ENCODE measurements around the gene COPA. TPM values are rescaled to one million over a fixed set of nuclear protein-coding genes. Genes with fewer than 3 reads are reported as not detected.

COPA gene
- total RNA-seq, 1 experiment from 2014 or later, result 261 TPM

DNA sequence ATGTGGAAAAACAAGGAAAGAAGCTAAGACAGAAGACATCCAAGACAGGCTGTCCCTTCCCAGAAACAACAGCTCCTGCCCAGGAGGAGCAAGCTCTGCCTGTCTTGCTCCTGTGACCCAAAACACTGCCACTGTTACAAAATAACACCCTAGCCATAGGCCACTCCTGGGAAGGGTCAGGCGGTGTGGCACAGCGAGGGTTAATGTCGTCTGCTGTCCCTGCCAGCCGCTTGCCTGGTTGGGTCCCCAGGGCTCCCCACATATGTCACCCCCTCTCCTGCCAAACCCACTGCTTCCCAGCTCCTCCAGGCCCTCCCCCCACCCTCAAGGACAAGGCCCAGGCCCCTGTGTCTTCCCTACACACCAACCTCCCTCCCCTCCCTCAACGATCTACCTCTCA lies 20.0 kb upstream of the COPA start:
- DNase-seq (ENCODE audit: low spot score), result no peak

DNA sequence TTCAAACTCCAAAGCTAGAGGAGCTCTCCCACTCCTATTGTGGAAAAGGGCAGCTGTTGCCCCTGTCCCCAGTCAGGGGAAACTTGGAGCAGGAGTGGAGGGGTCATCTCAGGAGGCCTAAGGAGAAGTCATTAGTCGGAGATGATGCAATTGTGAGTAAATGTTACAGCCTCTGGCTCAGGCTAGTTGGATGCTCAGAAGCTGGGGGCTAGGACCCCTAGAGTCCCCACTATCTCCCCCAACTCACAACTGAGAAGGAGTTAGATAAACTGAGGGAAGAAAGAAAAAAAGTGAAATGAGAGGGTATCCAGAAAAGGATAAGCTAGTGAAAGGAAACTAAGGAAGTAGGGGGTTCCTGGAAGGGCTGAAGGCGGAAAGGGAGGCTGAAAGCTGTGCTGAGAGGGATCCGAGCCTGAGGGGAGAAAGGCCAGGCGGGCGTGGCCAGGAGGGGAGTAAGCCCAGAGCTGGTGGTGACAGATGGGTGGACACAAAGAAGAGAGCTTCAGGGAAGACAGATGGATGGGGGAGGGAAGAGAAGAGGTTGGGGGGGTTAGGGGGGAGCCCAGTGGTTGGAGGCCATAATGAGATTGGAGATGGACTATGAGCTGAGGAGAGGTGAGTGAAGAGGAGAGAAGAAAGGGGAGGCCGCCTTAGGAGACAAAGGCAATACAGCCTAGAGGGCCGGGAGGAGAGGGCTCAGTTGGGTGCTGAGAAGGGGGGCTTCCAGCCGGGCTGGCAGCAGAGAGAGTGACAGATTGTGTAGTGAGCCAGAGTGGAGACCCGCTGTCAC lies 19.3 kb upstream of the COPA start:
- no peak for DNase-seq (ENCODE audit: low spot score)

DNA sequence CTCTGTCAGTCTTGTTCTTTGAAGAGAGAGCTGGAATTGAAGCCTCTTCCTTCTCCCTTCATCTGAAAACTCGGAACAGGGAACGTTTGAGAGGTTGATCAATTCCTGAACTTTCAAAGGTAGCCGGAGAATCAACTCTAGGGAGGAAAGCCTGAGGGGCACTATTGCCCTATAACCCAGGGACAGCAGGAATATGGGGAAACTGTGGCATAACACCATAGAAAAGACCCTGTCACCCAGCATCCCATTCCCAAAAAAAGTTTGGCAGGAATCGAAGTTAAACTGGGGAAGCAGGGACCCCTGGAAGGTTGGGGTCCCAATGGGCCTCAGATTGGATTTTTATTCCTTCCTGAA lies 18.7 kb upstream of the COPA start:
- no peak for DNase-seq (ENCODE audit: low spot score)

DNA sequence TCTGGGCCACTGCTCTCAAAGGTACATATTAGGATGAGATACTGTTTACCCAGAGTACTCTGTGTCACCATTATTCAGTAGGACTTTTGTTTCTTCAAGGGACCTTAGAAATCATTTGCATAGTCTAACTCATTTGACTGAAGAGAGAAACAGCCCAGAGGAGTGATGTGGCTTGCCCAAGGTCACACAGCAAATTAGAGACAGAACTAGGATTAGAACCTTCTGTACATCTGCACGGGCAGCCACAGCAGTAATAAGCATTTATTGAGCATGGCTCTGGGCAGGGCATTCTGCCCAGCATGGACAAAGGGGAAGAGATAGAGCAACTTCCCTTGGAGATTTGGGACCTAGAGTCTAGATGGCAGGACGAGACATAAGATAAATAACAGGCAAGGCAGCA lies 18.1 kb upstream of the COPA start:
- no peak for DNase-seq (ENCODE audit: low spot score)

DNA sequence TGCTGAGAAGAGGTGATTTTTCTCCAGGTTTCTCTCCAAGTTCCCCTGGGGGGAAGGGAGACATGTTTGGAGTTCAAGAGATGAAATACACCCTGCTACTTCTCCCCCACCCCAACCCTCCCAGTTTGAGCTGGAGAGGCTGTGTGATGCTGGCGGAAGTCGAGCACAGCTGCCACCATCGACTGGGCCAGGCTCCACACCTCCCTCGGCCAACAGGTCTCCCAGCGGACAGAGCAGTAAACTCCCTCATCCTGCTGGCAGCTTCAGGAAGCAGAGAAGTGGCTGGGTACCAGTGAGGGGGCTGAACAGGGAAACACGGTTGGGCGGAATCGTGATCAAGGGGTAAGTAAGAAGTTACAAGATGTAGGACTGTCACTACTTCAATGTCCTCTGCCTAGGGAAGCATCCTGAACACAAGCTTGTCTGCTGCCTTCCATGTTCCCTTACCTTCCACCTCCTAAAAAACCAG lies 17.2 kb upstream of the COPA start:
- no peak for DNase-seq (ENCODE audit: low spot score)

DNA sequence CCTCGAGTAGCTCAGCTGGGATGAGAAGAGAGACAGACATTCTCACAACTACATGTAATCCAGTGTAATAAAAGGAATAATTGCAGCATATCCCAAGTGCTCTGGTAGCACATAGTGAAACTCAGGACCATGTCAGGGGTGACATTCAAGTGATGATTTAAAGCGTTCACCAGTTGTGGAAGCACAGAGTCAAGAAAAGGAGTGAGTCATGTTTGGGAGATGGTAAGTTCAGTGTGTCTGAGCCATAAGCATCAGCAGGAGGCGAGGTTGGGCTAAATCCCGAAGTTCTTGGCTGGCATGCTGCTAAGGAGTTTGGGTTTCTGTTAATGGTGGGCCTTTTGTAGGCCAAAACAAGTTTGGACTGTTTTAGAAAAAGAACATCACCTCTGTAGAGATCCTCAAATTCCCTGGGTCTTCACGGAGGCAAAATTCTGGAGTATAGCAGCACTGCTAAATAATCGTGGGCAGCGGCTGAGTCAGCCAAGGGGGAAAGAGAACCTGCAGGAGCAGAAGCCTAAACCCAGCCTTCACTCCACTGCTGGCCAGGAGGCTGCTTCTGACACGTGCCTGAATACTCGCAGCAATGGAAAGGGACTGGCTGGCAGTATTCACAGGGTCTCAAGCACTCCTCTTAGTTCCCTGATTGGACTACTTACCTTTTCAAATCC lies 16.6 kb upstream of the COPA start:
- peak; percentile 35 for DNase-seq (ENCODE audit: low spot score)

DNA sequence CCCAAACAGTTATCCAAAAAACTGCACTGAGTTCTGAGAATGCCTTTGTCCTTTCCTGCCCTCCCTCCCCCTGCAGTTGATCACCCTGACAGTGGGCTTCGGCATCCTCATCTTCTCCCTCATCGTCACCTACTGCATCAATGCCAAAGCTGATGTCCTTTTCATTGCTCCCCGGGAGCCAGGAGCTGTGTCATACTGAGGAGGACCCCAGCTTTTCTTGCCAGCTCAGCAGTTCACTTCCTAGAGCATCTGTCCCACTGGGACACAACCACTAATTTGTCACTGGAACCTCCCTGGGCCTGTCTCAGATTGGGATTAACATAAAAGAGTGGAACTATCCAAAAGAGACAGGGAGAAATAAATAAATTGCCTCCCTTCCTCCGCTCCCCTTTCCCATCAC lies 15.0 kb upstream of the COPA start:
- DNase-seq (ENCODE audit: low spot score), result no peak

DNA sequence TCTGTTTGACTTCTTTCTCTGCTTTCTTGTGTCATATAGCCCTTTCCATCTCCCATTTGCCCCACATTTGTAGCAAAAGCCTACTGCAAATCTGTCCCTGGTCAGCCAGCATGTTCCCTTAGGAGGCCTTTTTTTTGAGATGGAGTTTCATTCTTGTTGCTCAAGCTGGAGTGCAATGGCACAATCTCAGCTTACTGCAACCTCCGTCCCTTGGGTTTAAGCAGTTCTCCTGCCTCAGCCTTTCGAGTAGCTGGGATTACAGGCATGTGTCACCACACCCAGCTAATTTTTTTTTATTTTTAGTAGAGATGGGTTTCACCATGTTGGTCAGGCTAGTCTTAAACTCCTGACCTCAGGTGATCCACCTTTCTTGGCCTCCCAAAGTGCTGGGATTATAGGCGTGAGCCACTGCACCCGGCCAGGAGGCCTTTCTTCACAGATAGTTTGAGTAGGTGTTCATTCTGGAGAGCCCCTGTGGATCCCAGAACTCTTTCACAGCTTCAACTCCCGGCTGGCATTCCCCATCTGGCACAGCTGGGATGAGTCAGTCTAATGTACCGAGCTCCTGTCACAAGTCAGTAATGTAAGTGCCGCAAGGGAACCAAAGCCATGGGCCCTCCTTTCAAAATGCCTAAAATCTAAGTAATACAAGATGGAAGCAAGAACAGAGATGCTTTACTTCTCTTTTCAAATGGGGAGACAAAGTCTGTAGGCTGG lies 14.4 kb upstream of the COPA start:
- DNase-seq (ENCODE audit: low spot score), result no peak

DNA sequence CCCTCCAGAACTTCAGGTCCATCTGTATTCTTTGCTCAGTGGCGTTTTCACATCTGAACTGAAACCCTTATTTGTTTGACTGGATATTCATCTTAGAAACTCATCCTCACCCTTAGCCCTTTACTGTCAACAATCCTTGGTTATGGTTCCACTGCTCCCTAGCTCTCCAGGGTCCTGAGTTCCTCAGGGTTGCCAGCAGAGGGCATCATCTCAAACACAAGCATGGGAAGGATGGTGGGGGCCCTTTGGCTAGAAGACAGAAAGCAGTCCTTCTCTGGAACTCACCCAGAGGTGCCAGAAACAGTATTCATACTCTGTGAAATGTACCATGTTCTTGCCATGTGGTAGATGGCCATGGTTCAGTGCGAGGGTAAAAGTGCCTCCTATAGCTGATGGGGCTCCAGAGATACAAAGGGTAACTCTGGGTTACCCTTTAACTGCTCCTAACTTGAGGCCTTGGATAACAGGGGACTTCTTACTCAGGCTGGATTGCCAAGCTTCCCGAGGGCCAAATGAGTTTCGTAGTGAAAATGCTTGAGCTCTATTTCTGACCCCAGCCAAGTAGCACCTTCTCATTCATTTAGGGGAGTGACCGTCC lies 11.4 kb upstream of the COPA start:
- DNase-seq (ENCODE audit: low spot score), result peak; percentile 44

DNA sequence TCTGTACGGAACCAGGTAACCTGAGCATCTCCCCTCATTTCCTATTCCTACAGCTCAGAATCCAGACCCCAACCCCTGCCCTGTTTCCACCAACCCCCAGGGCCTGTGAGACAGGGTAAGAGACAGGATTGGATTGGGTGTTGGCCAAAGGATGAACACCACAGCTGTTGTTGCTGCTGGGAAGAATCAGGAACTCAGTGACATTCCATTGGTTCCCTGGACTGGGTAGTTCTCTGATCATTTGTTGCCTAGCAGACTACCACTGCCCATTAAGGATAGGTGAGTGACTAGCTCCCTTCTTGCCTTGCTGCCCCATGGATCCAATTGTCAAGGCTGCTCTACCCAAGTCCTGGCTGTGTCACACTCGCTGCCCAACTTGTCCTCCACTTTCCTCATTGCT lies 10.2 kb upstream of the COPA start:
- peak; percentile 50 for DNase-seq (ENCODE audit: low spot score)

DNA sequence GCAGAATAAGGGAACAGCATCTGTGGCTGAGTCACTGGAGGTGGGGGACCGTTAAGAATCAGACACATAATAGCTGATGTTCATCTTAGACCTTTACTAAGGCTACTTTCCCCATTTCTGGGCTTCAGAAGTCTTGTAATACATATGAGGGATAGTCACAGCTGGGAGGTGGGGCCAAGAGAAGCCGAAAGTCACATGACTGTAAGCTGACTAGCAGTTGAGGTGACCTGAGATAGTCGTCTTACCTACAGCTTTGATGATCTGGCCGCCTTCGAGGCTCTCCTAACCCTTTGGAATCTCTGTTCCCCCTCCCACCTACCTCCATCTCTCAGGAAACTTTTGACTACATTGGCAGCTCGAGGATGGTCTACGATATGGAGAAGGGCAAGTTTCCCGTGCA lies 9.5 kb upstream of the COPA start:
- DNase-seq (ENCODE audit: low spot score), result no peak

DNA sequence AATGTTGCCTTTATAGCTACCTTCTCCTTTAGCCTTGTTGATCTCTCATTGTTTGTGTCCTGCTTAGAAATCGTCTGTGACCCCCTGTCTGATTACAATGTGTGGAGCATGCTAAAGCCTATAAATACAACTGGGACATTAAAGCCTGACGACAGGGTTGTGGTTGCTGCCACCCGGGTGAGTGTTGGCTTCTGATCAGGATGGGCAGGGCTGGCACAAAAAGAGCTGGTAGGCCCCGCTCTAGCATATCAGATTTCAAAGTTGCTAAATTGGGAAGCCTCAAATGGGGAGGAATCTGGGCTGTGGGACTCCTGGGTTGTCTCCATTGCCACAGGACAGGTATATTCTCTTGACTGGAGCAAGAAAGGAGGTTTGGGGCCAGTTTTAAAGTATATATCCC lies 8.6 kb upstream of the COPA start:
- no peak for DNase-seq (ENCODE audit: low spot score)

DNA sequence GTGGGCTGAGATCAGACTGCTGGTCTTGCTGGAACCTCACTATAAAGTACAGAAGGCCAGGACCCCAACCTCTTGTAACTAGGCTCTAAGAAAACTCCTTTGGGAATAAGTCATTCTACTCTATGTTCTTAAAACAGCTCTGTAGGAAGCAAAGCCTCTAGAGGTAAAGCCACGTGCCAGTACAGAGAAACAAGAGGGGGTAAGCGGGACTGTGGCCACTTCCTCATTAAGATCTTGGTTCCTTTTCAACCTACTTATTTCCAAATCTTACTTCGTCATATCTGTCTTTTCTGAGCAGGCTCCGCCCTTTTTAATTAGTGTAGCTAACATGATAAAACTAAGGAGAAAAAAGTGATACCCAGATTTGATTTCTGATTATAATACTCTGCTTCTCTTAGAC lies 3.9 kb upstream of the COPA start:
- no peak for DNase-seq (ENCODE audit: low spot score)

DNA sequence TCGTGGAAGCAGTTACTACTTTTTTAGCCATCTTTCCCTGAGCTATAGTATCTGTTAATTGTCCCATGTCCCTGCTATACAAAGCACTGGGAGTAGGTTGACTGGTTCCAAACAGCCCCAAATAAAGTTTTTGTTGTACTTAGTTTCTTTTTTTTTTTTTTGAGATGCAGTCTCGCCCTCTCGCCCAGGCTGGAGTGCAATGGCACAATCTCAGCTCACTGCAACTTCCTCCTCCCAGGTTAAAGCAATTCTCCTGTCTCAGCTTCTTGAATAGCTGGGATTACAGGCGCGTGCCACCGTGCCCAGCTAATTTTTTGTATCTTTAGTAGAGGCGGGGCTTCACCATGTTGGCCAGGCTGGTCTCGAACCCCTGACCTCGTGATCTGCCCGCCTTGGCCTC lies 3.4 kb upstream of the COPA start:
- DNase-seq (ENCODE audit: low spot score), result no peak

DNA sequence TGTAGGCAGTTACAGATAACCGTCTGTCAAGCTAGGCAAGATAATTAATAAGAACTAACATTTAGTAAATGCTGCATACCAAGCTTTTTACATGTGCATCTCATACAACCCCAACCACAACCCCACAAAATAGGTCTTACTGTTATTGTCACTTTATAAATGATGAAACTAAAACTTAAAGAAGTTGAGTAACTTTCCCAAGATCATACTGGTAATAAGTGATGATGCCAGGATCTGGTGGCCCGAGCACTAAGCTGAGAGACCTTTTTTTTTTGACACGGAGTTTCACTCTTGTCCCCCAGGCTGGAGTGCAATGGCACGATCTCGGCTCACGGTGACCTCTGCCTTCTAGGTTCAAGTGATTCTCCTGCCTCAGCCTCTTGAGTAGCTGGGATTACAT lies 1.9 kb upstream of the COPA start:
- no peak for DNase-seq (ENCODE audit: low spot score)

DNA sequence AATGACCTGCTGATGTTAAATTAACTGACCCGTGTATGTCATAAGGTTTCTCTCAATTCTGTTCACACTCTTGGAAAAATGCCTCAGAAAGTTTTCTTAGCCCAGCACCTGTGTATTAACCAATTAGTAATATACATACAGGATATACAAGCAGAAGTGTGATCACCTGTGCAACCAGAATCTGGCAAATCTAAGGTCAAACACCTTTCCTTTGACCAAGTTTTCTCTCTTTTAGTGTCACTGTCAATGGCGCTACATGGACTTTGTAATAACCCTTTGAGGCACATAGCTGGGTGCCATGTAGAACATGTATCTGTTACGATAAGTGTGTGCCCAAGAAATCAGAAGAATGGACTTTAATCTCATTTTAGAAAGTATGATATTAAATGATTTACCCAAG lies 1.2 kb upstream of the COPA start:
- DNase-seq (ENCODE audit: low spot score), result no peak

DNA sequence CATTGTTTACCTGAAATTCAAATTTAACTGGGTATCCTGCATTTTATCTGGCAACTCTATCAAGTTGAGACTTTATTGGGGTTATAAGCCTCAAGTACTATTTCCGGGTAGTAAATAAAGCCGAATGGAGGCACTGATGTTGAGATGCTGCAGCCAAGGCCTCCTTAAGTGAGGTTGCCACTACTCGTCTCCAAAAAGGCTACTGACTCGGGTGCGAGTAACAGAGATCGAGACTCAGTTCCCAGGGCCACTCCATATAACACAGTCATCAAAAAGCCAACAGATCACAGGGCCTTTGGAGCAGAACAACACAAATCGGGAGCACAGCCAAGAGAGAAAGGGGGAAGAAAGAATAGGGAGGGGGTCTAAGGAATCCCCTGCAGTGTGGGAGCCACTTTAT lies 524 bp downstream of the COPA start:
- DNase-seq (ENCODE audit: low spot score), result no peak

DNA sequence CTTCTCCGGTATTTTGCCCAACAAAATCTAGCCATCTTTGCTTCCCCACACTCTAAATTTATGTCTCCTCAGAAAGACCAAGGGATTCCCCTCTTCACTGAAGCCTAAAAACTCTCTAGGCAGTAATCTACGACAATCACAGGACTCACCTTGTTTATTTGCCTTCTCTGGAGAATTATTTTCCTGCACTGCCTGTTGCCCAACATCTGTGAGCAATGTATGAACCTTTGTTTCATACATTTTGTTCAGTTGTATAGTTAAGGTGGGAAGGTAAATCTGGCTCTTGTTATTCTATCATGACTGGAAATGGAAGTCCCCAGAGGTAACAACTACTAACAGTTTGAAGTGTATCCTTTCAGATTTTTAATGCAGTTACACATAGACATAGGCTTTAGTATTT lies 2.2 kb downstream of the COPA start:
- no peak for DNase-seq (ENCODE audit: low spot score)

DNA sequence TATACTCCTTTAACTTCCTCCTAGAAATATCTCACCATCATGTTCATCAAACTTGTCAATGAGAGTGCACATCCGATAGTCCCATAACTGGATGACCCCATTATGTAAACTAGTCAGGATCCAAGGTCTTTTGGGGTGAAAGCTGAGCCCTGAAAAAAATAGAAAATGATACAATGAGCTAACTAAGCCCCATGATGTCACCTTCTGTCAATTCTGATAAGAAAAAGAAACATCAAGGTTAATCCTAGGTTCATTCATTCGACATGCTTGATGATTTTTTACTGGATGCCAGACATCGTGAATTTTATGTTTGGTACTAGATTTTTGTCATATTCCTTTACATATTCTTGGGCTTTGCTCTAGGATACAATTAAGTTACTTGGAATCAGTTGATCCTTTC lies 2.9 kb downstream of the COPA start:
- no peak for DNase-seq (ENCODE audit: low spot score)

DNA sequence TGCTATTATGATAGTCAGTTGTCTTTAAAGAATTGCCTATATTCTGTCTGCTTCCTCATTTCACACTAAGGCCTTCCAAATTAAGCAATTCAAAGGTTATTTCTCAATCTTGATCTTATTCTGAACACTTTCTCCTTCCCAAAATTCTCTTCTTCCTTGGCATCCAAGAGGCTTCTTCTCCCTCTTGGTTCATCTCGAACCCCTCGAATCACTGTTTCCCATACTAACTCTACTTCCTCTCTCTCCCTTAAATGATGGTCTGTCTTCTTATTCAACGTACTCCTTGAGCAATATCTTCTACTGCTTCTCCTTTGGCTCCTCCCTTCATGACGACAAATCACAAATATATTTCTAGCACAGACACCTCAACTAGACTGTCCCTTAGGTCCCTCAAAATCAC lies 4.5 kb downstream of the COPA start:
- no peak for DNase-seq (ENCODE audit: low spot score)

DNA sequence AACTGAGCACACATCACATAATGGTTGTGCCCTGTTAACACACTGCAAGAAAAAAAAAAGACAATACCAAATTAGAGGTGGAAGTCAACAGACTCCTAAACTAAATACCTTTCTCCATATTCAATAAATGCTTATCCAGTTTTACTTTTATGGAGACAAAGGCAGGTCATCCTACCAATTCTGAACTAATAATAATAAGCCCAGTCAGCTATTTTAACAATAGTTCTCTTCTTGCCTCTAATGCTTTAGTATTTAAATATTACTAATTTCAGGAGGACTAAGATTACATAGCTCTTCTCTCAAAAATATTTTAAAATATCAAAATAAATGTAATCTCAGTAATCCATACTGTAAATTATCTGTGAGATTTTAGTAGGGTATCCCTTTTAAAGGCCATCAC lies 10.5 kb downstream of the COPA start:
- DNase-seq (ENCODE audit: low spot score), result no peak

DNA sequence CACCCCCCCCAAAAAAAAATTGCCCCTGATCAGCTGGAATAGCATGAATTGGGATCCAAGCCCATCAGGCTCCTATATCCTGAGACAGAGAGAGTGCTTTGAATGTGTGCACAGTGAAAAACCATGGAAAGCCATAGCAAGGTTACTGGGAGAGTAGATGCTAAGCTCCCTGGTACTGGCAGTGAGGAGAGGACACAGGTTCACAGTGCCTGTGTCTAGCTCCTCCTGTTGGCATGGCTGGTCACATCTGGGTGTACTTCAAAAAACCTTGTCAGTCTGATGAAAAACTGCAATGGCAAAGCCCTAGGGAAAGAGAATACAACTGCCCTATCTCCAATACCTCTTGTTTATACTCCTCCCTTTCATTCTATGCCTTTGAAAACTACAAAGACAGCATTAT lies 12.9 kb downstream of the COPA start:
- DNase-seq (ENCODE audit: low spot score), result no peak

DNA sequence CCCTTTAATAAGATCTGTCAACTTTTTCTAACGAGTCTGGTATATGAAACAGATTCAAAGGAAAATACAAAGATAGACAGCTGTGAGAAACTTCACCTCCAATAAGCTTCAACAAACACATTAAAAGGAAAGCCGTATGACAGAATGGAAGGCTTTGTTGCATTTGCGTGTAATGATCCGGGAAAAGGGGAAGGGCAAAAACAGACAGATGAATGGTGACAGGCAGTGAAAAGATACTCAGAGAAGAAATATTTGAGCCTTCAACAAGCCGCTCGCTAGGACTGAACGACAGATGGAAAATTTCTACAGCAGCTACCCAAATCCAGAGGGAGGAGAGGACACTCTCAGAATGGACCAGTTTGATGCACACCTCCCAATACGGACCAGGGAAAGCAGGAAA lies 14.9 kb downstream of the COPA start:
- DNase-seq (ENCODE audit: low spot score), result no peak
